Endothelial cell of umbilical vein (primary cell): ENCODE data around the gene TNS4. TPM values are rescaled to one million over a fixed set of nuclear protein-coding genes. Genes with fewer than 3 reads are reported as not detected.

Experiments
- BruUV-seq: library from RNA; stranded (reverse); fragments of 400-500 nt; replicated peaks from 2 replicates; lab custom pipeline; 2021; lab: Mats Ljungman, UMichigan
- CTCF ChIA-PET: fragments of 300-600, 350-600 bp; sonication (Branson Sonifier 250); formaldehyde crosslinking; loops from one replicate; lab custom pipeline; 2021; ENCODE audit warnings: antibody characterized with exemption, inconsistent platforms; lab: Charles Lee
- POLR2A ChIA-PET: fragments of 300-600, 350-600 bp; sonication (Branson Sonifier 250); formaldehyde crosslinking; loops from one replicate; lab custom pipeline; 2021; ENCODE audit warnings: antibody characterized with exemption, inconsistent platforms; lab: Charles Lee
- DNase-seq: peaks from one replicate; pipeline ENCODE4 v3.0.0-alpha.2; 2011; ENCODE audit warnings: low read depth, low spot score
- FAIRE-seq: peaks from 2 replicates; lab custom pipeline; 2011; peaks lifted over from hg19 to GRCh38; lab: Jason Lieb, UNC
- H2AFZ ChIP-seq: 2 replicates; pipeline ENCODE4 v1.6.0; 2012; ENCODE audit warnings: low read depth, low read length, control low read depth, inconsistent platforms
- H3K27ac ChIP-seq: 2 replicates; pipeline ENCODE4 v1.5.1; 2011; ENCODE audit warnings: low read depth, mild to moderate bottlenecking, control low read depth, low read length, moderate library complexity; ENCODE audit not compliant: insufficient read depth
- H3K27me3 ChIP-seq, 2 experiments: 2 replicates each; pipeline versions ENCODE4 v1.6.0 to v1.6.1; 2011; ENCODE audit warnings: low read length in 2 of 2, mixed read lengths in 1 of 2; ENCODE audit not compliant: control insufficient read depth in 2 of 2, insufficient read depth in 2 of 2
- H3K36me3 ChIP-seq, 2 experiments: 2 replicates in 1 of 2; 3 replicates in 1 of 2; pipeline ENCODE4 v1.5.1; 2011; ENCODE audit warnings: low read length in 2 of 2, mild to moderate bottlenecking in 1 of 2, moderate library complexity in 1 of 2; ENCODE audit not compliant: control insufficient read depth in 2 of 2, insufficient read depth in 2 of 2; ENCODE audit errors: extremely low read depth in 1 of 2
- H3K4me1 ChIP-seq: 3 replicates; pipeline ENCODE4 v1.5.1; 2011; ENCODE audit warnings: mild to moderate bottlenecking, low read length; ENCODE audit not compliant: control insufficient read depth, insufficient read depth; ENCODE audit errors: extremely low read depth
- H3K4me2 ChIP-seq: 2 replicates; pipeline ENCODE4 v1.6.1; 2011; ENCODE audit warnings: low read length, control low read depth, mixed read lengths; ENCODE audit not compliant: insufficient read depth
- H3K4me3 ChIP-seq, 3 experiments: fragments of 200-600 bp in 1 of 3; sonication (generic), shearing (Covaris generic) in 1 of 3; replicated peaks in 1 of 3; 2 replicates each; pipeline ENCODE4 v1.5.1; 2011 to 2016; ENCODE audit warnings: control low read depth in 3 of 3, low read length in 3 of 3, mild to moderate bottlenecking in 2 of 3, inconsistent platforms in 1 of 3, low read depth in 1 of 3, moderate library complexity in 1 of 3; ENCODE audit not compliant: insufficient read depth in 1 of 3
- H3K79me2 ChIP-seq: 2 replicates; pipeline ENCODE4 v1.6.0; 2012; ENCODE audit warnings: low read length, inconsistent platforms; ENCODE audit not compliant: control insufficient read depth, insufficient read depth
- H3K9ac ChIP-seq: replicated peaks from 2 replicates; pipeline ENCODE3; 2011; ENCODE audit warnings: low read length, control low read depth; ENCODE audit not compliant: insufficient read depth; ENCODE audit errors: extremely low read depth
- H3K9me1 ChIP-seq: replicated peaks from 3 replicates; pipeline ENCODE4 v1.6.0; 2011; ENCODE audit warnings: mild to moderate bottlenecking, low read length; ENCODE audit not compliant: control insufficient read depth, insufficient read depth; ENCODE audit errors: extremely low read depth
- H3K9me3 ChIP-seq: replicated peaks from 2 replicates; pipeline ENCODE4 v1.5.1; 2012; ENCODE audit warnings: low read length, inconsistent platforms; ENCODE audit not compliant: control insufficient read depth, insufficient read depth
- H4K20me1 ChIP-seq: replicated peaks from 2 replicates; pipeline ENCODE3; 2011; ENCODE audit warnings: mild to moderate bottlenecking, low read length; ENCODE audit not compliant: control insufficient read depth, insufficient read depth; ENCODE audit errors: extremely low read depth
- CTCF ChIP-seq, 2 donors: IDR thresholded peaks; 1 replicate in 1 of 2; 2 replicates in 1 of 2; pipeline ENCODE4 v1.5.1; 2011; ENCODE audit warnings: low read length in 2 of 2, mild to moderate bottlenecking in 2 of 2, moderate library complexity in 2 of 2, control low read depth in 1 of 2, inconsistent platforms in 1 of 2, low read depth in 1 of 2; ENCODE audit not compliant: insufficient read depth in 1 of 2; ENCODE audit errors: extremely low read depth in 1 of 2
- EZH2 ChIP-seq: IDR thresholded peaks from 2 replicates; pipeline ENCODE4 v1.6.1; 2012; ENCODE audit warnings: borderline replicate concordance, low read depth, mild to moderate bottlenecking, moderate library complexity, low read length, inconsistent platforms; ENCODE audit not compliant: severe bottlenecking
- FOS ChIP-seq: IDR thresholded peaks from 2 replicates; pipeline ENCODE4 v1.6.1; 2011; ENCODE audit warnings: mild to moderate bottlenecking, low read length, moderate library complexity, borderline replicate concordance; ENCODE audit not compliant: insufficient read depth
- GATA2 ChIP-seq: IDR thresholded peaks from 2 replicates; pipeline ENCODE4 v1.7.0; 2011; ENCODE audit warnings: low read depth, mild to moderate bottlenecking, moderate library complexity, mixed read lengths, low read length; ENCODE audit not compliant: insufficient read length, insufficient read depth
- JUN ChIP-seq: IDR thresholded peaks from 2 replicates; pipeline ENCODE4 v1.6.1; 2011; ENCODE audit warnings: borderline replicate concordance, low read depth; ENCODE audit not compliant: insufficient read length, insufficient read depth
- MAX ChIP-seq: IDR thresholded peaks from 2 replicates; pipeline ENCODE4 v1.6.1; 2011; ENCODE audit not compliant: insufficient read depth, insufficient read length
- MYC ChIP-seq: IDR thresholded peaks from one replicate; pipeline ENCODE4 v1.6.1; 2011; ENCODE audit warnings: mild to moderate bottlenecking, low read depth, low read length
- POLR2A ChIP-seq: IDR thresholded peaks from 2 replicates; pipeline ENCODE4 v1.6.1; 2012; ENCODE audit warnings: low read depth, mild to moderate bottlenecking, control low read depth, low read length
- POLR2AphosphoS5 ChIP-seq: IDR thresholded peaks from 2 replicates; pipeline ENCODE4 v1.6.1; 2012; ENCODE audit warnings: low read depth, mild to moderate bottlenecking, control low read depth, low read length, moderate library complexity; ENCODE audit not compliant: insufficient read depth
- dilution Hi-C: fragments of 300-500 bp; cut with MboI; formaldehyde crosslinking; loops from one replicate; pipeline ENCODE4 v1.15.0; 2019; ENCODE audit warnings: low sequenced_read_pairs; ENCODE audit not compliant: extremely low pct_ligation_motif_present
- intact Hi-C: fragments of 100-400 bp; cut with micrococcal nuclease; formaldehyde crosslinking; loops from one replicate; pipeline ENCODE4 v1.10.0; 2022
- polyA plus RNA-seq, 4 experiments: library from polyadenylated mRNA; depleted of rRNA in 3 of 4; stranded (reverse) in 3 of 4; unstranded in 1 of 4; fragments of >200 nt; gene quantifications; 2 replicates each; pipeline versions ENCODE4 v1.2.1 to v1.2.3, GENCODE V29; 2011 to 2012; ENCODE audit warnings: missing spikeins in 1 of 4
- total RNA-seq: library from RNA; stranded (reverse); gene quantifications from 2 replicates; pipeline ENCODE4 v1.2.3, GENCODE V29; 2021

The TNS4 gene
- total and polyA plus RNA-seq, 2 donors (not counting 3 experiments of a cell fraction or from before 2014, with no cell fraction given), result not detected

GRCh38 chr17:40453881-40454612 lies 47.4 kb downstream of the TNS4 start:
- CTCF ChIA-PET, result interaction anchor here (1.7 kb wide), 1 partner anchor 22 kb away, joined by 4 read pairs; no protein-coding TSS in a partner anchor
- DNase-seq (no peak), FAIRE-seq (no peak)
- no TSS peak for BruUV-seq
- Histone ChIP-seq H4K20me1 (peaks cover 3% of the 10 kb centered on the region), H3K36me3 (peaks cover 29 to 64% of the 10 kb centered on the region in 2 experiments), H3K27ac (no peak overlapping the region), H3K27me3 (no peaks in the 10 kb centered on the region), H3K4me1 (peaks cover 16% of the 10 kb centered on the region), H3K4me3 (no peak overlapping the region), H3K9me1 (no peaks in the 10 kb centered on the region), H2AFZ (no peak overlapping the region), H3K9ac (no peak overlapping the region), H3K4me2 (no peak overlapping the region), H3K79me2 (peaks cover 30% of the 10 kb centered on the region), H3K9me3 (no peaks in the 10 kb centered on the region)
- TF ChIP-seq MYC (no peak), MAX (no peak), EZH2 (no peak), POLR2A (no peak), CTCF (IDR thresholded peaks at IDR 0.05; ENCODE audit: extremely low read depth in 1 of 2, insufficient read depth in 1 of 2, low read depth in 1 of 2, low read length in 2 of 2) (no peak), GATA2 (no peak), FOS (no peak), POLR2AphosphoS5 (no peak), JUN (no peak)
- dilution Hi-C loops, result no loop called here
- intact Hi-C loops, result no loop called here
- POLR2A ChIA-PET, result interaction anchor here (0.5 kb wide), 1 partner anchor 22 kb away, joined by 3 read pairs; no protein-coding TSS in a partner anchor
